Activated T-helper 2 cell treated with anti-CD3 and anti-CD28 coated beads, Interferon-gamma antibody, Interleukin-2, Interleukin-4, amounts not matched to agents 10 μg/mL and 5 μg/mL and 100 μg/mL, durations not matched to agents 14 hours and 24 hours and 36 hours (primary cell): ENCODE data around the gene HTR3B. TPM values are rescaled to one million over a fixed set of nuclear protein-coding genes. Genes with fewer than 3 reads are reported as not detected.
"Not testable (repeated sequence)": the region's sequence is repeated elsewhere in the genome, so short reads cannot be mapped to it uniquely, and the experiment has no call there.

Experiments used
- DNase-seq: peaks from one replicate; pipeline ENCODE4 v3.0.0; 2021; ENCODE audit warnings: low spot score
- H3K27ac Mint-ChIP-seq: one replicate; pipeline ENCODE4 v1.8.0; 2021; ENCODE audit warnings: mixed read lengths
- H3K27me3 Mint-ChIP-seq: one replicate; pipeline ENCODE4 v1.8.0; 2021; ENCODE audit warnings: low read depth, mixed read lengths
- H3K36me3 Mint-ChIP-seq: one replicate; pipeline ENCODE4 v1.8.0; 2021; ENCODE audit warnings: low read depth, mixed read lengths
- H3K4me1 Mint-ChIP-seq: one replicate; pipeline ENCODE4 v1.8.0; 2021; ENCODE audit warnings: low read depth, mixed read lengths
- H3K4me3 Mint-ChIP-seq: one replicate; pipeline ENCODE4 v1.8.0; 2021; ENCODE audit warnings: low read depth, mild to moderate bottlenecking, moderate library complexity, mixed read lengths
- H3K9me3 Mint-ChIP-seq: one replicate; pipeline ENCODE4 v1.8.0; 2021; ENCODE audit warnings: mixed read lengths
- intact Hi-C: fragments of 100-400 bp; cut with micrococcal nuclease; formaldehyde crosslinking; loops from one replicate; pipeline ENCODE4 v1.15.1; 2023
- total RNA-seq: library from RNA; stranded (reverse); gene quantifications from 2 replicates; pipeline ENCODE4 v1.2.3, GENCODE V29; 2022

HTR3B gene
- total RNA-seq, 1 donor from 2014 or later: not detected

DNA sequence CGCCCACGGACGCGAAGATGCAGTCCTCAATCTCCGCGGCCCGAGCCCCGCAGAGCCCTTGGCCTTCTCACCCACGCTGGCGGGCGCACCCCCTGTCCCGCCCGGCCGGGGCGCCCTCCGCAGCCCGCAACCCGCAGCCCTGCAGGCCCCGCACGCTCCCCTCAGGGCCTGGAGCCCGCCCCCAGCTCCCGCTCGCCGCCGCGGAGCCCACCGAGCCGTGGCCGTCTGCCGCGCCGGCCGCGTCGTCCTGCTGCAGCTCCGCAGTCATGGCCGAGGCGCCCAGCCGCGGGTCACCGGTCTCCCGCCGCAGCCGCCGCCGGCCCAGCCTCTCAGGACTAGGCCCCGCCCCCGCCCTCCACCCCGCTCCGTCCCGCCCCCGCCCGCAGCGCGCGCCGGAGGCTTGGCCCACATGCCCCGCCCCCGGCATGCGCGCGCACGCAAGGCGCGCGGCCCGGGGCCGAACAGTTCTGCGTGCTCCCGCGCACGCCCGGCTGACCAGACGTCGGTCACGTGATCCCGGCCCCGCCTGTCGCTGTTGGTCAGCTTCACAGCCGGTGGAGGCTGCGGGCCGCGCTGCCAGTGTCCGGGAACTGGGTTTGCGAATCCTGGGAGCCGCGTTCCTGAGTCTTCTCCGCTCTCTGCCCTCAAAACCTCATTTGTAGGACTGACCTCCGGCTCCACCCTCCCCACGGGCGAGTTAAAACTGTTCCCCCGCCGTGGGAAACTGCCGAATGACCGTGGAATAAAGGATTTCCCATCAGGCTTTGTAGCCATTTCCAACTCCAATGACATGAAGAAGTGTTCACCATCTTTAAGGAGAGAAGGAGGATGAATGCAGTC, 29.1 kb upstream of the HTR3B start, which contains the start of gene USP28:
Gene USP28 (minus strand): TSS at position 339 of the 840 bp plus-strand sequence. CDS start 71 bp downstream, at position 268.
- H3K4me1 Mint-ChIP-seq: peaks cover 46% of the 10 kb centered on the region
- H3K27me3 Mint-ChIP-seq: no peaks in the 10 kb centered on the region
- peak within 1 kb of the TSS; percentile 98 for H3K4me3 Mint-ChIP-seq
- peak; percentile 77 for DNase-seq
- intact Hi-C loops: loop anchor here (1.0 to 2.0 kb wide), 3 partner anchors 69 to 525 kb away; partner anchors contain the start of genes C11orf71, RBM7 and ZW10
- H3K9me3 Mint-ChIP-seq: peaks cover 3% of the 10 kb centered on the region
- peak within 1 kb of the TSS; percentile 98 for H3K27ac Mint-ChIP-seq
- peaks cover 25% of the 10 kb centered on the region for H3K36me3 Mint-ChIP-seq

- peaks cover 40% of the 10 kb centered on the region for H3K4me1 Mint-ChIP-seq
- H3K9me3 Mint-ChIP-seq: peaks cover 4% of the 10 kb centered on the region
- intact Hi-C loops: no loop called here
- peak overlapping the region; percentile 98 for H3K27ac Mint-ChIP-seq
- DNase-seq: no peak
- peaks cover 18% of the 10 kb centered on the region for H3K36me3 Mint-ChIP-seq
- H3K27me3 Mint-ChIP-seq: peaks cover 2% of the 10 kb centered on the region
- peak overlapping the region; percentile 98 for H3K4me3 Mint-ChIP-seq
These were observed 28.4 kb upstream of the HTR3B start for GRCh38 chr11:113876074-113876797.

DNA sequence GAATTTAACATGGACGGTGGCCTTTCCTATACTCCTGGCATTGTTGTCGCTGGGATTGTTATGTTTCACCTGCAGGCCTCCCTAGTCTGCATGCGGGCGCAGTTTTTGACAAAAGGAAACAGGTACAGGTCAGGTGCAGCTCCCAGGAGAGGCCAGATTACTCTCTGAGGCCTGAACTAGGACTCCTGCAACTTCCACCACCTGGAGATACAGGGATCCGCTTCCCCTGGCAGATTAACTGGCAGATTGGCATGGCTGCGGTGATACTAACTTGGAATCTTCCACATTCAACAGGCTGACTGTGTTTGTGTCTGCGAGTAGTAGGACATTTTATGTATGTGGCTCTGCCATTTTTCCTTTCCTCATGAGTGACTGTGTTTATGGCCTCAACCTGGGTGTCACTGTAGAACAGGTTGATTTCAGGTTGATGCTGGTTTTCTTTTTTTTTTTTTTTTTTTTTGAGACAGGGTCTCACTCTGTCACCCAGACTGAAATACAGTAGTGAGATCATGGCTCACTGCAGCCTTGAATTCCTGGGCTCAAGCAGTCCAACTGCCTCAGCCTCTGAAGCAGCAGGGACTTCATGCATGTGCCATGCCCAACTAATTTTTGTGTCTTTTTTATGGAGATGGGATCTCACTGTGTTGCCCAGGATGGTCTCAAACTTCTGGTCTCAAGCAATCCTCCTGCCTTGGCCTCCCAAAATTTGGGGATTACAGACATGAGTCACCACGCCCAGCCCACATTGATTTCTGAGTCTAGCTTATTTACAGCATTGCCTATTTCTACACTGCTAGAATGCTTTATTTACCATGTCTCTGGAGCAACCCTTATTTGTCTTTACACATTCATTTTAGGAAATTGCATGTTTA, 27.6 kb upstream of the HTR3B start:
- peaks cover 16% of the 10 kb centered on the region for H3K36me3 Mint-ChIP-seq
- peaks cover 2% of the 10 kb centered on the region for H3K27me3 Mint-ChIP-seq
- intact Hi-C loops: no loop called here
- DNase-seq: no peak
- peaks cover 38% of the 10 kb centered on the region for H3K4me1 Mint-ChIP-seq
- H3K4me3 Mint-ChIP-seq: peak overlapping the region; percentile 98
- no peak overlapping the region for H3K27ac Mint-ChIP-seq
- peaks cover 4% of the 10 kb centered on the region for H3K9me3 Mint-ChIP-seq

- DNase-seq: no peak
- Mint-ChIP-seq H3K27me3 (peaks cover 2% of the 10 kb centered on the region), H3K36me3 (peaks cover 13% of the 10 kb centered on the region), H3K4me1 (peaks cover 34% of the 10 kb centered on the region), H3K27ac (no peak overlapping the region), H3K4me3 (no peak overlapping the region), H3K9me3 (peaks cover 4% of the 10 kb centered on the region)
- intact Hi-C loops: no loop called here
These were observed 26.9 kb upstream of the HTR3B start for GRCh38 chr11:113877670-113878055.

DNA sequence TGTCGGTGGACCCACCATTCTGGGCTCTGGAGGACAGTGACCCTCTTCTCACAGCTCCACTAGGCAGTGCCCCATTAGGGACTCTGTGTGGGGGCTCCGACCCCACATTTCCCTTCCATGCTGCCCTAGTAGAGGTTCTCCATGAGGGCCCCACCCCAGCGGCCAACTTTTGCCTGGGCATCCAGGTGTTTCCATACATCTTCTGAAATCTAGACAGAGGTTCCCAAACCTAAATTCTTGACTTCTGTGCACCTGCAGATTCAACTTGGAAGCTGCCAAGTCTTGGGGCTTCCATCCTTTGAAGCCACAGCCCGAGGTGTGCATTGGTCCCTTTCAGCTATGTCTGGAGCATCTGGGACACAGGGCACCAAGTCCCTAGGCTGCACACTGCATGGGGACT, 25.1 kb upstream of the HTR3B start:
- H3K36me3 Mint-ChIP-seq, H3K9me3 Mint-ChIP-seq, DNase-seq, H3K4me3 Mint-ChIP-seq, H3K27ac Mint-ChIP-seq, H3K27me3 Mint-ChIP-seq, intact Hi-C loops: not testable (repeated sequence)
- H3K4me1 Mint-ChIP-seq: peaks cover 22% of the 10 kb centered on the region

DNA sequence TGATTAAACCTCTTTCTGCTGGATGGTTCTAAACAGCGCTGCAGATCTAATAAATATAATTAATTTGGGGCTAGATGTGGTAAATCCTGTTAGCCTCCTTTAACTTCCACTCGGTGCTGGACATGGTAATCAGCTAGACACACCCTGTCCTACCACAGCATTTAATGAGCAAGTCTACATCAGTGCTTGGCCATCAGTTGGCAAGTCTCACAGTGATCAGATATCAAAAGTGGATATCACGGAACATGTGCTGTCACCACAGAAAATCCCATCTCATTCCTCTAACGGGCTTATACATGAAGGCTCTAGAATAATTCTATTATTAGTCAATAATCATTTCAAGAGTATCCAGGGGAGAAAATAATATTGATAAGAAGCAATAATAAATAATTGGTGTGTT, 23.6 kb upstream of the HTR3B start:
- no peak overlapping the region for H3K4me3 Mint-ChIP-seq
- H3K27me3 Mint-ChIP-seq: peaks cover 2% of the 10 kb centered on the region
- intact Hi-C loops: no loop called here
- H3K36me3 Mint-ChIP-seq: no peaks in the 10 kb centered on the region
- peaks cover 4% of the 10 kb centered on the region for H3K9me3 Mint-ChIP-seq
- peaks cover 17% of the 10 kb centered on the region for H3K4me1 Mint-ChIP-seq
- DNase-seq: no peak
- no peak overlapping the region for H3K27ac Mint-ChIP-seq

DNA sequence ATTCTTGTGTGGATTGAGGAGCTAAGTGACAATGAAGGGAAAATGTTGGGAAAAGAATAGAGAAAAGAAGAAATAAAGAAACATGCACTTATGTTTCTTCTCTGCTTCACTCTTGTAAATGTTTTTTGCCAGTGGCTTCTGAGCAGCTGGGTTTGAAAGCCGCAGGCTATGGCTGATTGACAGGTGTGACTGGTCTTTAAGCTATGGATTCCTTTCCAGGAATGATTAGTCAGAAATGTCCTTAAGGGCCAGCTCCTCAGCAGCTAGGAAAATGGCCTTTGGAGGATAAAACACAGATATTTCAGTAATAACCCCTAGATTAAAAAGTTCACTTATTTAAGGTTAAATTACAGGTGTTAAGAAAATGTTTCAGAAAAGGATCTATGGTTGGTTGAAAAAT, 22.7 kb upstream of the HTR3B start:
- H3K27ac Mint-ChIP-seq: no peak overlapping the region
- peaks cover 4% of the 10 kb centered on the region for H3K9me3 Mint-ChIP-seq
- no peak overlapping the region for H3K4me3 Mint-ChIP-seq
- peaks cover 8% of the 10 kb centered on the region for H3K4me1 Mint-ChIP-seq
- peaks cover 2% of the 10 kb centered on the region for H3K27me3 Mint-ChIP-seq
- no peaks in the 10 kb centered on the region for H3K36me3 Mint-ChIP-seq
- intact Hi-C loops: no loop called here
- no peak for DNase-seq

- Mint-ChIP-seq H3K9me3 (peaks cover 4% of the 10 kb centered on the region), H3K36me3 (no peaks in the 10 kb centered on the region), H3K4me1 (no peaks in the 10 kb centered on the region), H3K4me3 (no peak overlapping the region), H3K27me3 (peaks cover 2% of the 10 kb centered on the region), H3K27ac (no peak overlapping the region)
- DNase-seq: no peak
- intact Hi-C loops: no loop called here
These were observed 20.2 kb upstream of the HTR3B start for GRCh38 chr11:113884361-113884836.

DNA sequence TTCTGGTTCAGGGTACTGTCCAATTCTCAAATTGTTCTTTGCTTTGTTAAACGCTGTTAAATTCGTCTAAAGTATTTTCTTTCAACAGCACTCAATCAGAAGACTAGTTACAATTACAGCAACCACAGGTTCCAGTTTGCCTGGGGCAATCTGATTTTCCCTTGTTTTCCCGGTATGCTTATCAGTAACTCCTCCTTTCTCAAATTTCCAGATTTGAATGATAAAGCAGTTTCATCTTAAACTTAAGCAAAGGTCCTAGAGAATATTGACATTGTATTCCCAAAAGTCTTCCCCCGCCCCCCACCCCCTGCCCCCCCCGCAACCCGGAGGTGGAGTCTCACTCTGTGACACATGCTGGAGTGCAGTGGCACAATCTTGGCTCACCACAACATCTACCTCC, 18.7 kb upstream of the HTR3B start:
- Mint-ChIP-seq H3K36me3 (no peaks in the 10 kb centered on the region), H3K27ac (no peak overlapping the region), H3K27me3 (peaks cover 2% of the 10 kb centered on the region), H3K4me1 (no peaks in the 10 kb centered on the region), H3K9me3 (no peaks in the 10 kb centered on the region), H3K4me3 (no peak overlapping the region)
- no peak for DNase-seq
- intact Hi-C loops: no loop called here

GRCh38 chr11:113888848-113889247, 15.7 kb upstream of the HTR3B start:
- Mint-ChIP-seq H3K4me3 (no peak overlapping the region), H3K27me3 (no peaks in the 10 kb centered on the region), H3K36me3 (no peaks in the 10 kb centered on the region), H3K9me3 (no peaks in the 10 kb centered on the region), H3K4me1 (no peaks in the 10 kb centered on the region), H3K27ac (no peak overlapping the region)
- DNase-seq: no peak
- intact Hi-C loops: no loop called here

DNA sequence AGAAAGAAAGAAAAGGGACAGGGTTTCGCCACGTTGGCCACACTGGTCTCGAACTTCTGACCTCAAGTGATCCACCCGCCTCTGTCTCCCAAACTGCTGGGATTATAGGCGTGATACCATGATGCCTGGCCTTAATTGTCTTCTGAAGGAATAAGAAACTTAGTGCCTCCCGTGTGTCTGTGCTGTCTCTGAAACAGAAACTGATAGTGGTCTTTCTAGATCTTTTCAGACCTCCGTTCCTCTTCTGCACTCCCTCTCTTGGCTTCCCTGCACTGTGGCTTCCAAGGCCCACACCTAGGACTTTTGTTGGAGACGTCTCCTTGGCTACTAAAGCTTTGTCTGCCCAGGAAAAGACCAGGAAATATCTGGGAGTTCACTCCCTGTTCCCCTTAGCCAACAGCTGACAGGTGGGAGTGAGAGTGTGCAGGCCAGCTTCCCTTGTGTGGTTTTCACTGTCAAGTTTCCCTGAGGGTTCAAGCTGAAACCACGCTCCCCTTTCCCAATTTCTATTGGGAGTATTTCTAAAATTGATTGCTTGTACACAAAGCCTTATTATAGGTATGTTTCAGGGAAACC, 10.1 kb upstream of the HTR3B start:
- Mint-ChIP-seq H3K4me1 (peaks cover 3% of the 10 kb centered on the region), H3K36me3 (no peaks in the 10 kb centered on the region), H3K27me3 (peaks cover 6% of the 10 kb centered on the region), H3K27ac (no peak overlapping the region), H3K4me3 (no peak overlapping the region), H3K9me3 (no peaks in the 10 kb centered on the region)
- intact Hi-C loops: no loop called here
- no peak for DNase-seq
